ENCODE results near the gene MRPL20. TPM values are rescaled to one million over a fixed set of nuclear protein-coding genes. Genes with fewer than 3 reads are reported as not detected.
"Not testable (repeated sequence)": the region's sequence is repeated elsewhere in the genome, so short reads cannot be mapped to it uniquely, and the experiment has no call there.

MRPL20 gene
- total and polyA plus RNA-seq, 8 donors: 69.5 to 145 (median 99.8) TPM

DNA sequence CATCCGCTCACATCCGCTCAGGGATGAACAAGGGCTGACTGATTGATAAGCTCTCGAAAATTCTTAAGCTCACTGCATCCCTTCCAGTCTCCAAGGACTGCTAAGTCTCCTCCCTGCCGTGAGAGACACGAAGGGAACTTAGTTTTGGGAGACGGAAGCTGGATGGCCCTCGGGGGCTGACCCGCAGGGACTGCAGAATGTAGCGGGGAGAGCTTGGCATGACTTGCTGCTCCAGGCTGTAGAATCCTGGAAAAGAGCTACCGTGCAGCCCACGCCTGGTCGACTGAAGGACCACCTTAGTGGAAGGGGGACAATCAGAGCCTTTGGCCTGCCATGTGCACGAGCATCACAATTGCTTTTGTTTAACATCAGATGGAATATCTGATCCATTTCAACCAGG, 8.7 kb upstream of the MRPL20 start:
- H3K36me3 ChIP-seq: no peaks in the 10 kb centered on the region
- H3K27me3 ChIP-seq: peaks cover 0 to 15% of the 10 kb centered on the region in 2 donors
- DNase-seq: peak in 1 of 4 donors; percentile 34
- H3K9me3 ChIP-seq: peaks cover 0 to 5% of the 10 kb centered on the region in 2 donors
- intact Hi-C loops (cut with DNase I): no loop called here
- TF ChIP-seq, protein P1, sequence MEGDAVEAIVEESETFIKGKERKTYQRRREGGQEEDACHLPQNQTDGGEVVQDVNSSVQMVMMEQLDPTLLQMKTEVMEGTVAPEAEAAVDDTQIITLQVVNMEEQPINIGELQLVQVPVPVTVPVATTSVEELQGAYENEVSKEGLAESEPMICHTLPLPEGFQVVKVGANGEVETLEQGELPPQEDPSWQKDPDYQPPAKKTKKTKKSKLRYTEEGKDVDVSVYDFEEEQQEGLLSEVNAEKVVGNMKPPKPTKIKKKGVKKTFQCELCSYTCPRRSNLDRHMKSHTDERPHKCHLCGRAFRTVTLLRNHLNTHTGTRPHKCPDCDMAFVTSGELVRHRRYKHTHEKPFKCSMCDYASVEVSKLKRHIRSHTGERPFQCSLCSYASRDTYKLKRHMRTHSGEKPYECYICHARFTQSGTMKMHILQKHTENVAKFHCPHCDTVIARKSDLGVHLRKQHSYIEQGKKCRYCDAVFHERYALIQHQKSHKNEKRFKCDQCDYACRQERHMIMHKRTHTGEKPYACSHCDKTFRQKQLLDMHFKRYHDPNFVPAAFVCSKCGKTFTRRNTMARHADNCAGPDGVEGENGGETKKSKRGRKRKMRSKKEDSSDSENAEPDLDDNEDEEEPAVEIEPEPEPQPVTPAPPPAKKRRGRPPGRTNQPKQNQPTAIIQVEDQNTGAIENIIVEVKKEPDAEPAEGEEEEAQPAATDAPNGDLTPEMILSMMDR (IDR thresholded peaks at IDR 0.05): no peak
- no peak overlapping the region for H3K4me3 ChIP-seq
- H3K27ac ChIP-seq: no peak overlapping the region
- no peak for ATAC-seq
- H3K4me1 ChIP-seq: peaks cover 0 to 16% of the 10 kb centered on the region in 2 donors

DNA sequence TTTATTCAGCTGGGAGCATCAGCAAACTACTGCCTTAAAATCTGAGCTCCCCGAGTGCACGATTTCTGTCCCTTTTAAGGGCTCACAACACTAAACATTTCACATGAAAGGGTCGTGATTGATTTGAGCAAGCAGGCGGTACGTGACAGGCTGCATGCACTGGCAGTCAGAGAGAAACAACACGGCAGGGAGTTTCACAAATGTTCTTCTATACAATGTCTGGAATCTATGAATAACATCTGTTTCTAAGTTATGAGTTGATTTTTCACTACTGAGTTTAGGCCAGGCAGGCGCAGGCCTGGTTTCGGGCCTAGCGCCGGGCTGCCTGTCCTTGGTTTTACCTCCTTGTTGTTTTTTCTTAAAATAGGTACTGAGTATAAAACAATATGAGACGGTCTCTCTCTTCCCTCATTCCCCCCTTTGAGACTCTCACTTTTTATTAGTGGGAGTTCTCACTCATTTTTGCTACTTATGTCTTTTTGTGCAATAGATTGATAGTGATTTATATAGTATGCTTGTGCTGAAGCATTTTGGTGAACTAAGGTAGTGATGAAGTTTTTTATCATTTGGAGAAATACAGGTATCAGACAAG, 5.3 kb upstream of the MRPL20 start:
- ATAC-seq; H3K4me3 ChIP-seq; intact Hi-C loops (cut with DNase I); H3K27ac ChIP-seq; H3K36me3 ChIP-seq; H3K27me3 ChIP-seq; H3K9me3 ChIP-seq: not testable (repeated sequence)
- peak in 1 of 4 donors; percentile 4 for DNase-seq
- peaks cover 9 to 22% of the 10 kb centered on the region in 2 donors for H3K4me1 ChIP-seq

DNA sequence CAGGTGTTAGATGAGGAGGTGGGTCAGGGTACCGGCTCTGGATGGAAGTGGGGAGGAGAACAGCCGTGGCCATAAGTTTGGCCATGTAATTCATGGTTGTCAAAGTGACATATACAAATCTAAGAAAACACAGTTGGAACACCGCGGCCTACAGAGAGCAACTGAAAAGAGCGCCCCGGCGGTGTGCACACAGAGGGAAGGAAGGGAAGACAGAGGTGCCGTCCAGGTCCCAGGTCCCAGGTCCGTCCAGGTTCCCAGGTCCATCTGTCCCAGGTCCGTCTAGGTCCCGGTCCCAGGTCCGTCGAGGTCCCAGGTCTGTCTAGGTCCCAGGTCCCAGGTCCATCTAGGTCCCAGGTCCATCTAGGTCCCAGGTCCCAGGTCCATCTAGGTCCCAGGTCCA, 4.5 kb upstream of the MRPL20 start:
- no peaks in the 10 kb centered on the region for H3K36me3 ChIP-seq
- no peak overlapping the region for H3K4me3 ChIP-seq
- H3K4me1 ChIP-seq: peaks cover 9 to 23% of the 10 kb centered on the region in 2 donors
- ATAC-seq (no peak), DNase-seq (peak in 1 of 4 donors; percentile 44)
- intact Hi-C loops (cut with DNase I): no loop called here
- H3K27me3 ChIP-seq: no peaks in the 10 kb centered on the region
- peaks cover 0 to 5% of the 10 kb centered on the region in 2 donors for H3K9me3 ChIP-seq
- TF ChIP-seq, protein P1 (IDR thresholded peaks at IDR 0.05): no peak
- no peak overlapping the region for H3K27ac ChIP-seq

DNA sequence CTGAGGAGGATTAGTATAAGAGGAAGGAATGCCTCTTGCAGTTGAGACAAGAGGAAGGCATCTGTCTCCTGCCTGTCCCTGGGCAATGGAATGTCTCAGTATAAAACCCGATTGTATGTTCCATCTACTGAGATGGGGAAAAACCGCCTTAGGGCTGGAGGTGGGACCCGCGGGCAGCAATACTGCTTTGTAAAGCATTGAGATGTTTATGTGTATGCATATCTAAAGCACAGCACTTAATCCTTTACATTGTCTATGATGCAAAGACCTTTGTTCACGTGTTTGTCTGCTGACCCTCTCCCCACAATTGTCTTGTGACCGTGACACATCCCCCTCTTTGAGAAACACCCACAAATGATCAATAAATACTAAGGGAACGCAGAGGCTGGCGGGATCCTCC, 3.1 kb upstream of the MRPL20 start:
- H3K9me3 ChIP-seq; ATAC-seq; H3K27ac ChIP-seq; H3K27me3 ChIP-seq; H3K4me3 ChIP-seq; intact Hi-C loops (cut with DNase I); H3K36me3 ChIP-seq; DNase-seq: not testable (repeated sequence)
- H3K4me1 ChIP-seq: peaks cover 9 to 37% of the 10 kb centered on the region in 2 donors

DNA sequence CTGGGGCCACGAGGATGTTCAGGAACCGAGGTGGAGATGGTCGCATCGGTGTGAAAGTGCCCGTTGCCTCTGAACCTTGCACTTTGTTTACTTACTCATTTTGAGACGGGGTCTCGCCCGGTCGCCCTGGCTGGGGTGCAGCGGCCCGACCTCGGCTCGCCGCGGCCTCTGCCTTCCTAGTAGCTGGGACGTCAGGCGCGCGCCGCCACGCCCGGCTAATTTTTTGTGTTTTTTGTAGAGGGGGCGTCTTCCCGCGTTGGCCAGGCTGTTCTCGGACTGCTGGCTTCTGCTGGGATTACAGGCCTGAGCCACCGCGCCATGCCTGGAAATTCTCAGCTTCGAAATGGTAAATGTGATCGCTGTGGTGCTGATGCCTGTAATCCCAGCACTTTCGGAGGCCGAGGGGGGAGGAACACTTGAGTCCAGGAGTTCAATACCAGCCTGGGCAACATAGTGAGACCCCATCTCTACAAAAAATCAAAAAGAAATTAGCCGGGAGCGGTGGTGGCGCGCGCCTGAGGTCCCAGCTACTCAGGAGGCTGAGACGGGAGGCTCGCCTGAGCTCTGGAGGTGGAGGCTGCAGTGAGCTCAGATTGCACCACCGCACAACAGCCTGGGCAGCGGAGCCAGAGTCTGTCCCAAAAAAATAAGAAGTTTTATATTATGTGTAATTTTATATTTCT, 684 bp upstream of the MRPL20 start:
- H3K9me3 ChIP-seq: peaks cover 0 to 5% of the 10 kb centered on the region in 2 donors
- peak overlapping the region; percentile 86 to 99 for H3K4me3 ChIP-seq
- ATAC-seq (no peak), DNase-seq (peak in 1 of 4 donors; percentile 79)
- peak overlapping the region; percentile 72 to 91 for H3K27ac ChIP-seq
- H3K27me3 ChIP-seq: no peaks in the 10 kb centered on the region
- TF ChIP-seq, protein P1 (IDR thresholded peaks at IDR 0.05): no peak
- H3K36me3 ChIP-seq: peaks cover 0 to 31% of the 10 kb centered on the region in 2 donors
- intact Hi-C loops (cut with DNase I): no loop called here
- peaks cover 9 to 47% of the 10 kb centered on the region in 2 donors for H3K4me1 ChIP-seq

DNA sequence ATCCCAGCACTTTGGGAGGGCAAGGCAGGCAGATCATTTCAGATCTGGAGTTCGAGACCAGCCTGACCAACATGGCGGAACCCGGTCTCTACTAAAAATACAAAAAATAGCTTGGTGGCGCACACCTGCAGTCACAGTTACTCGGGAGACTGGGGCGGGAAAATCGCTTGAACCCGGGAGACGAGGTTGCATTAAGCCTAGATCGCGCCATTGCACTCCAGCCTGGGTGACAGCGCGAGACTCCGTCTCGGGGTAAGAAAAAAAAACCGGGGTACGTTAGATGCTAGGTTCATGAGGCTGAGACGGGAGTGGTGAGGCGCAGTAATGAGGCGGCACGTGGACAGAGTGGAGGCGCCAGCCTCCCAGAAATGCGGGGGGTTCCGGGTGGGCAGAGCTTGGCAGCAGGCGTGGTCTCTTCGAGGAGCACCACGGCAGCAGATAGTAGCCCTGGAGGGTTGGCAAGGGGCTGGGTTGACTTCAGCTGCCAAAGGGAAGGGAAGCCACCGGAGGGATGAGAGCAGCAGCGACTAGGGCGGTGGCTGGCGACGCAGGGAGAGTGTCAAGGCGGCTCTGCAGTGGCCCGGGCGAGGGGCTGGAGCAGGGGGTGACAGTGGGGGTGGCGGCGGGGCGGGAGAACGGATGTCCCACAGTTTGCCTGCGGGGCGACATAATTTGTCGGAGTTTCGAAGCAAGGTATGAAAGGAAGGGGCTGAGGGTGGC, 832 bp downstream of the MRPL20 start:
- DNase-seq (peak in 1 of 4 donors; percentile 79), ATAC-seq (peak; percentile 2)
- Histone ChIP-seq H3K27ac (peak overlapping the region; percentile 72 to 91), H3K4me1 (peaks cover 9 to 54% of the 10 kb centered on the region in 2 donors), H3K4me3 (peak overlapping the region; percentile 86 to 99), H3K9me3 (no peaks in the 10 kb centered on the region), H3K36me3 (peaks cover 0 to 46% of the 10 kb centered on the region in 2 donors), H3K27me3 (no peaks in the 10 kb centered on the region)
- intact Hi-C loops (cut with DNase I): no loop called here
- TF ChIP-seq, protein P1 (IDR thresholded peaks at IDR 0.05): no peak

All from left lung (tissue), 10 donors.